HAP-1 (cell line): ENCODE data around the gene WNT3A.
"Not testable (repeated sequence)": the region's sequence is repeated elsewhere in the genome, so short reads cannot be mapped to it uniquely, and the experiment has no call there.

Source experiments
- DNase-seq, 2 experiments: peaks; one replicate each; pipeline ENCODE4 v3.0.0-alpha.2; 2016 to 2020; ENCODE audit warnings: low spot score in 2 of 2
- H3K27me3 ChIP-seq: fragments of 250-450 bp; sonication (Bioruptor Pico); 2 replicates; pipeline ENCODE4 v1.5.1; 2020; ENCODE audit warnings: low read depth, mild to moderate bottlenecking, moderate library complexity
- H3K36me3 ChIP-seq: fragments of 250-450 bp; sonication (Bioruptor Pico); replicated peaks from 2 replicates; pipeline ENCODE4 v1.5.1; 2020; ENCODE audit warnings: mild to moderate bottlenecking
- H3K4me1 ChIP-seq: fragments of 250-450 bp; sonication (Bioruptor Pico); 2 replicates; pipeline ENCODE4 v1.5.1; 2020; ENCODE audit warnings: mild to moderate bottlenecking
- H3K4me3 ChIP-seq: fragments of 250-450 bp; sonication (Bioruptor Pico); 2 replicates; pipeline ENCODE4 v1.5.1; 2020; ENCODE audit warnings: mild to moderate bottlenecking, moderate library complexity
- H3K9me3 ChIP-seq: fragments of 250-450 bp; sonication (Bioruptor Pico); 2 replicates; pipeline ENCODE4 v1.5.1; 2020; ENCODE audit warnings: mild to moderate bottlenecking, moderate library complexity
- in situ Hi-C: fragments of 300-500 bp; cut with MboI; formaldehyde crosslinking; loops from 3 replicates; pipeline ENCODE4 v1.14.3; 2020; ENCODE audit warnings: low sequenced_read_pairs, inconsistent platforms, mixed read lengths

Gene WNT3A, protein sequence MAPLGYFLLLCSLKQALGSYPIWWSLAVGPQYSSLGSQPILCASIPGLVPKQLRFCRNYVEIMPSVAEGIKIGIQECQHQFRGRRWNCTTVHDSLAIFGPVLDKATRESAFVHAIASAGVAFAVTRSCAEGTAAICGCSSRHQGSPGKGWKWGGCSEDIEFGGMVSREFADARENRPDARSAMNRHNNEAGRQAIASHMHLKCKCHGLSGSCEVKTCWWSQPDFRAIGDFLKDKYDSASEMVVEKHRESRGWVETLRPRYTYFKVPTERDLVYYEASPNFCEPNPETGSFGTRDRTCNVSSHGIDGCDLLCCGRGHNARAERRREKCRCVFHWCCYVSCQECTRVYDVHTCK

DNA sequence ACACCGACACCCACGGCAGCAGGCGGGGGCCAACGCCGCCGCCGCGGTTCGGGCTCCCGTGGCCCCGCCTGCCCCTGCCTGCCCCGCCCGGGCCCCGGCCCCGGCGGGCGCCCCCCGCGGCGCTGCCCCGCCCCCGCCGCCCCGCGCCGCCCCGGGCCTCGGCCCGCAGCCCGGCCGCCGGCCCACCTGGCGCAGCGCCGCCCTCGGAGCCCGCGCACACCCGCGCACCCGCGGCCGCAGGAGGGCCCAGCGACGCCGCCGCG lies at the start of gene WNT3A:
WNT3A (plus strand) TSS at position 213 of the 263 bp plus-strand sequence. CDS start 131 bp downstream, outside the sequence.
- Histone ChIP-seq H3K4me1 (no peaks in the 10 kb centered on the region), H3K27me3 (peaks cover 14% of the 10 kb centered on the region), H3K36me3 (no peaks in the 10 kb centered on the region), H3K9me3 (no peaks in the 10 kb centered on the region), H3K4me3 (no peak within 1 kb of the TSS)
- DNase-seq: no peak
- in situ Hi-C loops: no loop called here

DNA sequence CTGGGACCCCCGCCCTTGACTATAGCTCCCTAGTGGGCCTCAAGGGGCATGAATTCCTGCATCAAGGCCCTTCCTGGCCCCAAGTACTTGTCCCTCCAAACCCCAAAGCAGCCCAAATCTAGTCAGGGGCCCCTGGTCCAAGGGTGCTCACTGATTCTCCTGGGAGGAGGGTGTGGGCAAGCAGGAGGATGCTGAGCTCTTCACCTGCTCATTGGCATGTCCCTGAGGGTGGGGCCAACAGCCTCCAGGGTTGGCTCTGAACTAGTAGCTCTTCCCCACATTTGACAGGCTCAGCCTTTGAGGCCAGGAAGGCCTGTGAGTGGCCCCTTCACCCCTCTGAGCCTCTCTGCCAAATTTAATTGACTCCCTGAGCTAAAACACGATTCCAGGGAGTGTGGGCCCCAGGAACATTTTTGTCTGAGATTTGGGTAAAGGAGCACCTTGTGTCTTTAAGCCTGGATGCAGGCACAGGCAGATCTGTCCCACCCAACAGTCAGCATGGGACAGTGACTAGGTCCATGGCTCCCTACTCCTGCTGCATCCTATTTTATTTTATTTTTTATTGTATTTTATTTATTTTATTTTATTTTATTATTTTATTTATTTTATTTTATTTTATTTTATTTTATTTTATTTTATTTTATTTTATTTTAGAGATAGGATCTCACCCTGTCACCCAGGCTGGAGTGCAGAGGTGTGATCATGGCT lies 48.0 kb upstream of the WNT3A start:
- Histone ChIP-seq H3K4me3 (no peak overlapping the region), H3K9me3 (no peaks in the 10 kb centered on the region), H3K27me3 (no peaks in the 10 kb centered on the region; the same call in 1 of the 2 replicates), H3K4me1 (no peaks in the 10 kb centered on the region), H3K36me3 (no peaks in the 10 kb centered on the region)
- in situ Hi-C loops: no loop called here
- no peak for DNase-seq

DNA sequence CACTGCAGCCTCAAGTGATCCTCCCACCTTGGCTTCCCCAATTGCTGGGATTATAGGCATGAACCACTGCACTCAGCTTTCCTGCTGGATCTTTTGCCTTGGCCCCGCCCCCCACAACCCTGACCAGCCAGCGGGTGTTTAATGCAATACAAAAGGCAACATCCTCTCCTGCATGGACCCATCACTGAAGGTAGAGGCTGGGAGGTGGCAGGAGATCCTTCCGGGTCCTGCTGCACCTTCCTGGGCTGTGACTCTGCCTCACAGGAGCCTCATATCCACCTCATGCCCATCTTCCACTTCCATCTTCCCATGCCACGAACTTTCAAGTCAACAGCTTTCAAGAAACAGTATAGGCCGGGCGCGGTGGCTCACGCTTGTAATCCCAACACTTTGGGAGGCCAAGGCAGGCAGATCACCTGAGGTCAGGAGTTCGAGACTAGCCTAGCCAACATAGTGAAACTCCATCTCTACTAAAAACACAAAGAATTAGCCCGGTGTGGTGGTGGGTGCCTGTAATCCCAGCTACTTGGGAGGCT lies 47.4 kb upstream of the WNT3A start:
- no peak overlapping the region for H3K4me3 ChIP-seq
- H3K27me3 ChIP-seq: no peaks in the 10 kb centered on the region; the same call in 1 of the 2 replicates
- DNase-seq: no peak
- H3K36me3 ChIP-seq: no peaks in the 10 kb centered on the region
- in situ Hi-C loops: no loop called here
- no peaks in the 10 kb centered on the region for H3K4me1 ChIP-seq
- H3K9me3 ChIP-seq: no peaks in the 10 kb centered on the region

DNA sequence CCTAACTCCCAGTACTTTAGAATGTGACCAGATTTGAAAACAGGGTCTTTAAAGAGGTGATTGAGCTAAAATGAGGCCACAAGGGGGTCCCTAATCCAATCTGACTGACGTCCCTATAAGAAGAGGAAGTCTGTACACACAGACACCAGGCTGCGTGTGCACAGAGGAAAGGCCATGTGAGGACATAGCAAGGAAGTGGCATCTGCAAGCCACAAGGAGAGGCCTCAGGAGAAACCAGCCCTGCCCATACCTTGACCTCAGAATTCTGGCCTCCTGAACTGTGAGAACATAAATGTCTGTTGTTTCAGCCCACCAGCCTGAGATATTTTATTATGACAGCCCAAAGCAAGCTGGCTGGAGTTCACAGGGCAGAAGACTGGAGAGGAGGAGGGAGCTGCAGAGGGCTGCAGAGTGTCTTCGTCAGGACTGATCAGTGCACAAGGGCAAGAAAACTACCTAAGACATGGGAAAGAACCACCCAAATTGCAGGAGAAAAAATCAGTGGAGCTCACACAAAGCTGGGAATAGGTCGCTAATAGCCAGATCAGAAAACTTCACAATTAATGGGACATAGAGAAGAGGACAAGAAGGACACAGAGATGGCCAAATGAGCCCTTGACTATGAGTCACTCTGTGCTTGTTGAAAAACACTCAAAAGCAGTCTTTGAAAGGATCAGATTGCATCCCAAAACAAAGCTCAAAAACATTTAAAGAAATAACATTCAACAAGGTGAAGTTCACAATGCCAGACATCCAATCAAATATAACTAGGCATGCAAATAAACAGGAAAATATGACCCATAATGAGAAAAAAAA lies 44.9 kb upstream of the WNT3A start:
- H3K27me3 ChIP-seq: no peaks in the 10 kb centered on the region; the same call in 1 of the 2 replicates
- H3K36me3 ChIP-seq: no peaks in the 10 kb centered on the region
- no peak overlapping the region for H3K4me3 ChIP-seq
- H3K4me1 ChIP-seq: no peaks in the 10 kb centered on the region
- in situ Hi-C loops: no loop called here
- DNase-seq: no peak
- no peaks in the 10 kb centered on the region for H3K9me3 ChIP-seq

DNA sequence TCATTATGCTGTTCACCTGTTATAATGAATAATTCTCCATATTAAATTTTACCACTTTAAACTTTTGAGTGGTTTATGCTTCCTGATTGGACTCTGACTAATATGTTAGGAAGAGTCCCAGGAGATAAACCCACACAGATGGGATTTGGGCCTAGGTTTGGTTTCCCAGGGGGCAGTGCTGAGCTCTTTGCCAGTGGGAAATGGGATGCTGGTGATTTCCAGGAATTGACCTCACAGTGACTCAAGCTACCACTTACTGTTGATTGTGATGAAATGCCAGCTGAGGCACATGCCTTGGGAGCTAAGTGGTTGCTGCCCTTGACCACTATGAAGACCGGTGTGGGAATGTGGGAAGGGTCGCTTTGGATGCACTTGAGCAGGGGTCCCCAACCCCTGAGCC lies 40.1 kb upstream of the WNT3A start:
- H3K27me3 ChIP-seq, H3K9me3 ChIP-seq, DNase-seq, H3K36me3 ChIP-seq, H3K4me1 ChIP-seq, H3K4me3 ChIP-seq, in situ Hi-C loops: not testable (repeated sequence)

DNA sequence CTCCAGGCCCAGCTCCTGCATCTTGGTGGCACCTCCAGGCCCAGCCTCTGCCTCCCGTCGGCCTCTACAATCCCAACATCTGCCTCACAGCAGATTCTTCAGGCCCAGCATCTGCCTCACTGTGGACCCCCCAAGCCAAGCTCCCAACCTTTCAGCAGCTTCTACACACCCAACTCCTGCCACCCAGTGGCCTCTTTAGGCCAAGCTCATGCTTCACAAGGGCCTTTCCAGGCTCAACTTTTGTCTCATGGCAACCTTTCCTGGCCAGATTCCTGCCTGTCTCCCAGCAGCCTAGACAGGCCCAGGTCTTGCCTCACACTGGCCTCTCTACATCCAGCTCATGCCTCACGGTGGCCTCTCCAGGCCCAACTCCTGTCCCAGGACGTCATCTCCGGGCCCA lies 39.0 kb upstream of the WNT3A start:
- DNase-seq, H3K4me1 ChIP-seq, in situ Hi-C loops, H3K27me3 ChIP-seq, H3K9me3 ChIP-seq, H3K4me3 ChIP-seq, H3K36me3 ChIP-seq: not testable (repeated sequence)

DNA sequence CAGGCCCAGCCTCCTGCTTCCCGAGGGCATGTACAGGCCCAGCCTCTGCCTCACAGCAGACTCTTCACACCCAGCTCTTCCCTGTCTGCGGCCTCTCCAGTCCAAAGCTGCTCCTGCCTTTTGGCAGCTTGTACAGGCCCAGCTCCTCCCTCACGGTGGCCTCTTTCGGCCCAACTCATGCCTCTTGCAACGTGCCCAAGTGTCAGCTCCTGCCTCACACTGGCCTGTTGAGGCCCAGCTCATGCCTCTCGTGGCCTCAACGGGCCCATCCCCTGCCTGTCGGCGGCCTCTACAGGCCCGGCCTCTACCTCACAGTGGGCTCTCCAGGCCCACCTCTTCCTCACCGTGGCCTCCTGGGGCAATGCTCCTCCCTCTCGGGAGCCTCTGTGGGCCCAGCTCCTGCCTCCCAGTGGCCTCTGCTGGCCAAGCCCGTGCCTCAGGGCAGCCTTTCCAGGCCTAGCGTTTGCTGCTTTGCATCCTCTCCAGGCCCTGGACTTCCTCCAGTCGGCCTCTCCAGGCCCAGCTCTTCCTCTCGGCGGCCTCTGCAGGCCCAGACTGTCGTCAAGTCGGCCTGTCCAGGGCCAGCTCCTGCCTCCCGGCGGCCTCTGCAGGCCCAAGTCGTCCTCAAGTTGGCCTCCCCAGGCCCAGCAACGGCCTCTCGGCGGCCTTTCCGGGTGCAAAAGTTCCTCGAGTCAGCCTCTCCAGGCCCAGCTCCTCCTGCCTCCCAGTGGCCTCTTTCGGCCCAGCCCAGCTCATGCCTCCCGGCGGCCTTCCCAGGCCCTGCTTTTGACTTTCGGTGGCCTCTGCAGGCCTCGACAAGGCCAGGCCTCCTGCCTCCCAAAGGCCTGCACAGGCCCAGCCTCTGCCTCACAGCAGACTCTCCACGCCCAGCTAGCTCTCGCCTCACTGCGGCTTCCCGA lies 36.5 kb upstream of the WNT3A start:
- DNase-seq, H3K4me3 ChIP-seq, H3K9me3 ChIP-seq, H3K4me1 ChIP-seq, H3K27me3 ChIP-seq, H3K36me3 ChIP-seq, in situ Hi-C loops: not testable (repeated sequence)

DNA sequence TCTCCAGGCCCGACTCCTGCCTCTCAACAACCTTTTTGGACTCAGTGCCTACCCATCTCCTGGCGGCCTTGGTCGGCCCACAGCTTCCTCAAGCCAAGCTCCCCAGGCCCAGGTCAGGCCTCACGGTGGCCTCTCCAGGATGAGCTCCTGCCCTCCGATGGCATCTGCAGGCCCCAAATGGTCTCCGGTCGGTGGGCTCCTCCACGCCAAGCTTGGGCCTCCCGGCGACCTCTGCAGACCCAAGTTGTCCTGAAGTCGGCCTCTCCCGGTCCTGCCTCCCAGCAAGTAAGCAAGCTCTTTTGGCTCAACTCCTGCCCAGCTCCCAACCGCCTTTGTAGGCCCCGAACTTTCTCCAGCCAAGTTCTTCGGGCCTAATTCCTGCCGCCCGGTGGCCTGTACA lies 35.6 kb upstream of the WNT3A start:
- not testable (repeated sequence) for H3K4me3 ChIP-seq

DNA sequence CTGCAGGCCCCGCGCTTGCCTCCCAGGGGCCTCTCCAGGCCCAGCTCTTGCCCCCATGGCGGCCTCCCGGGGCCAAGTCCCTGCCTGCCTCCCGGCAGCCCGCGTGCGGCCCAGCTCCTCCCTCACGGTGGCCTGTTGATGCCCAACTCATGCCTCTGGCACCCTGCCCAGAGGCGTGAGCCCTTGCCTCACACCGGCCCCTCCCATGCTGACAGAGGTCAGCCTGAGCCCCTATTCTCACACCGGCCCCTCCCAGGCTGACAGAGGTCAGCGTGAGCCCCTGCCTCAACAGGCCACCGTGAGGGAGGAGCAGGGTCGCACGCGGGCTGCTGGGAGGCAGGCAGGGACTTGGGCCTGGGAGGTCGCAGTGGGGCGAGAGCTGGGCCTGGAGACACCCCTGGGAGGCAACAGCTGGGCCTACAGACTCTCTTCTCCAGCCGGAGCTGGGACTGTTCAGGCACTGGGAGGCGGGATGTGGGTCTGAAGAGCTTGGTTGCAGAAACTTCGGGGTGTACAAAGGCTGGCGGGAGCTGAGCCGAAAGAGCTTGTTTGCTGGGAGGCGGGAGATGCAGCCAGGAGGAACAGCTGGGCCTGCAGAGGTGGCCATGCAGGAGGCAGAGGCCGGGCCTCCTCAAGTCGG lies 35.0 kb upstream of the WNT3A start:
- DNase-seq, H3K4me3 ChIP-seq, in situ Hi-C loops, H3K27me3 ChIP-seq, H3K36me3 ChIP-seq, H3K9me3 ChIP-seq, H3K4me1 ChIP-seq: not testable (repeated sequence)

More for the DNA sequence above, 35.6 kb upstream of the WNT3A start:
- H3K4me1 ChIP-seq, H3K27me3 ChIP-seq, H3K36me3 ChIP-seq, in situ Hi-C loops, DNase-seq, H3K9me3 ChIP-seq: not testable (repeated sequence)

DNA sequence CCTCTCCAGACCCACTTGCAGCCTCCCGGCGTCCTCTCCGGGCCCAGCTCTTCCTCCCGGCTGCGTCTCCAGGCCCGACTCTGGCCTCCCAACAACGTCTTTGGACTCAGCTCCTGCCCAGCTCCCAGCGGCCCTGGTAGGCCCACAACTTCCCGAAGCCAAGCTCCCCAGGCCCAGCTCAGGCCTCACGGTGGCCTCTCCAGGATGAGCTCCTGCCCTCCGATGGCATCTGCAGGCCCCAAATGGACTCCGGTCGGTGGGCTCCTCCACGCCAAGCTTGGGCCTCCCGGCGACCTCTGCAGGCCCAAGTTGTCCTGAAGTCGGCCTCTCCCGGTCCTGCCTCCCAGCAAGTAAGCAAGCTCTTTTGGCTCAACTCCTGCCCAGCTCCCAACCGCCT lies 34.5 kb upstream of the WNT3A start:
- H3K27me3 ChIP-seq, DNase-seq, in situ Hi-C loops: not testable (repeated sequence)

DNA sequence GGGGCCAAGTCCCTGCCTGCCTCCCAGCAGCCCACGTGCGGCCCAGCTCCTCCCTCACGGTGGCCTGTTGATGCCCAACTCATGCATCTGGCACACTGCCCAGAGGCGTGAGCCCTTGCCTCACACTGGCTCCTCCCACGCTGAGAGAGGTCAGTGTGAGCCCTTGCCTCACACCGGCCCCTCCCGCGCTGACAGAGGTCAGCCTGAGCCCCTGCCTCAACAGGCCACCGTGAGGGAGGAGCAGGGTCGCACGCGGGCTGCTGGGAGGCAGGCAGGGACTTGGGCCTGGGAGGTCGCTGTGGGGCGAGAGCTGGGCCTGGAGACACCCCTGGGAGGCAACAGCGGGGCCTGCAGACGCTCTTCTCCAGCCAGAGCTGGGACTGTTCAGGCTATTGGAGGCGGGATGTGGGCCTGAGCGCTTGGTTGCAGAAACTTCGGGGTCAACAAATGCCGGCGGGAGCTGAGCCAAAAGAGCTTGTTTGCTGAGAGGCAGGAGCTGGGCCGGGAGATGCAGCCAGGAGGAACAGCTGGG lies 33.9 kb upstream of the WNT3A start:
- DNase-seq, H3K27me3 ChIP-seq, H3K4me1 ChIP-seq, H3K36me3 ChIP-seq, H3K9me3 ChIP-seq, H3K4me3 ChIP-seq, in situ Hi-C loops: not testable (repeated sequence)

More for the DNA sequence above, 34.5 kb upstream of the WNT3A start:
- not testable (repeated sequence) for H3K4me3 ChIP-seq, H3K4me1 ChIP-seq, H3K9me3 ChIP-seq, H3K36me3 ChIP-seq

DNA sequence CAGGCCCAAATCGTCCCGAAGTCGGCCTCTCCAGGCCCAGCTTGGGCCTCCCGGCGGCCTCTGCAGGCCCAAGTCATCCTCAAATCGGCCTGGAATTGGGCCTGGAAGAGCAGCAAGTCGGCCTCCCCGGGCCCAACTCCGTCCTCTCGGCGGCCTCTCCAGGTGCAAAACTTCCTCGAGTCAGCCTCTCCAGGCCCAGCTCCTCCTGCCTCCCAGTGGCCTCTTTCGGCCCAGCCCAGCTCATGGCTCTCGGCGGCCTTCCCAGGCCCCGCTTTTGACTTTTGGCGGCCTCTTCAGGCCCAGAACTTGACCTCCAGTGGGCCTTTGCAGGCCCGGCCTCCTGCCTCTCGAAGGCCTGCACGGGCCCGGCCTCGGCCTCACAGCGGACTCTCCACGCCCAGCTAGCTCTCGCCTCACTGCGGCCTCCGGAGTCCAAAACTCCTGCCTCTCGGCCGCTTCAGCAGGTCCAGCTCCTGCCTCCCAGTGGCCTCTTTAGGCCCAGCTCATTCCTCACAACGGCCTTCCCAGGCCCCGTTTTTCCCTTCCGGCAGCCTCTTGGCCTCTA lies 33.0 kb upstream of the WNT3A start:
- H3K27me3 ChIP-seq, H3K36me3 ChIP-seq, H3K4me1 ChIP-seq, DNase-seq, H3K9me3 ChIP-seq, in situ Hi-C loops, H3K4me3 ChIP-seq: not testable (repeated sequence)
